AG04450 (cell line): Measurements from ENCODE around the gene DPH1. TPM values are rescaled to one million over a fixed set of nuclear protein-coding genes. Genes with fewer than 3 reads are reported as not detected.

ENCODE experiments used
- CTCF ChIA-PET: fragments of 300-600, 350-600 bp; formaldehyde crosslinking; extraction: SDS; loops from one replicate; lab custom pipeline; 2022; ENCODE audit warnings: antibody characterized with exemption, inconsistent platforms; lab: Charles Lee
- POLR2A ChIA-PET: fragments of 350-600 bp; formaldehyde crosslinking; extraction: SDS; loops from one replicate; lab custom pipeline; 2021; ENCODE audit warnings: antibody characterized with exemption, inconsistent platforms; lab: Yijun Ruan, JAX
- DNase-seq: peaks from one replicate; pipeline ENCODE4 v3.0.0-alpha.2; 2011; ENCODE audit warnings: low read depth, low spot score
- H3K27ac ChIP-seq: one replicate; pipeline ENCODE4 v1.5.1; 2012; ENCODE audit warnings: low read depth, low read length, control low read depth
- H3K27me3 ChIP-seq: one replicate; pipeline ENCODE4 v1.6.0; 2012; ENCODE audit warnings: low read length; ENCODE audit not compliant: control insufficient read depth, insufficient read depth
- H3K4me3 ChIP-seq: 2 replicates; pipeline ENCODE4 v1.5.1; 2011; ENCODE audit warnings: mild to moderate bottlenecking, low read depth, low read length, control low read depth
- H3K9me3 ChIP-seq: 2 replicates; pipeline ENCODE4 v1.5.1; 2012; ENCODE audit warnings: low read length; ENCODE audit not compliant: control insufficient read depth, insufficient read depth
- CTCF ChIP-seq: IDR thresholded peaks from 2 replicates; pipeline ENCODE4 v1.5.1; 2011; ENCODE audit warnings: low read depth, low read length, control low read depth, inconsistent platforms
- polyA plus RNA-seq: library from polyadenylated mRNA; depleted of rRNA; stranded (reverse); fragments of >200 nt; gene quantifications from 2 replicates; pipeline ENCODE4 v1.2.3, GENCODE V29; 2011

The DPH1 gene
- polyA plus RNA-seq, 1 experiment, result 25.3 TPM

DNA sequence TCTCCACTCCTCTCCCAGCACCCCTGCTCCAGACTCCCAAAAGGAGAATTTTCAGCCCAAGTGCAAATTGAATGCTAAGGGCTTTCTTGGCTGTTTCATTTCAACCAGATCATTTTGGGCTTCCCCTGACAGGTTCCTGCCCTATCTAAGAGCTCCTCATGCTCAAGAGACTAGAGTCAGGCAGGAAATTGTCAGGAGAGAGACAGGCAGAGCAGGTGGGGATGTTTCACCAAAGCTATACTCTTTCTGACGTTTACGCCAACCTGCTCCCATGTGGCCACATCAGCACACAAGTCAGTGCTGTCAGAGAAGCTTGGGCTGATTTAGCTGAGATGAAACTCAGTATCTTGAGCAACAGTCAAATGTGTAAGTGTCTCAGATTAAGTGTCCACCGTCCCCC, 56.4 kb downstream of the DPH1 start:
- no peaks in the 10 kb centered on the region for H3K27me3 ChIP-seq
- CTCF ChIA-PET, result interaction anchor here (1.1 to 1.2 kb wide), 2 partner anchors 9 to 197 kb away, joined by 3 read pairs; no protein-coding TSS in a partner anchor
- TF ChIP-seq CTCF, result no peak
- no peaks in the 10 kb centered on the region for H3K9me3 ChIP-seq
- POLR2A ChIA-PET, result no interaction called here
- H3K4me3 ChIP-seq, result no peak overlapping the region
- no peak overlapping the region for H3K27ac ChIP-seq
- DNase-seq, result no peak

DNA sequence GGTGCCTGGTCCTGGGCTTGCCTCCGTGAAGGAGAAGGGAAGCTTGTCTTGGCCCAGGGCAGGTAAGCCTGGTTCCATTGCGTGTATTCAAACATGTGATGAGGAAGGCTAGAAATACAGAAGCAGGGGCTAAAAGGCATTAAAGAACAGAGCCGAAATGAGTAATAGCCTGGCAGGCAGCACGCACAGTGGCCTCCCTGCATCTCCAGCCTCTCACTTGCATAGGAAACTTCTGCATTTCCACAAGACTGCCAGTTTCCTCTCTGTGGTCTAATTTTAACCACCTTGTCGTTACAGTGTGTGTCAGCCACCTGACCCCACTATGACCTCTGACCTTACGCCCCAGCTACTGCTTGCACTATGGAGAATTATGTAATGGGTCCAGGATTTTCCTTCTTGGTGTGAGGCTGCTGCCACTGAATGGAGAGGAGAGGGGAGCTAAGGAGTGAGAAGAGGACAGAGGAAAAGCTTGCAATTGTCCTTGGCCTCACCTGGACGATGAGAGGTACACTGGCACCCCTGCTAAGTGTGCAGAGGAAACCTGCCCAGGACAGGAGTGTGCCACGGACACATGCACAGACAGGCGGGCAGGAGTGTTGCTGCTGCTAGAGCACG, 57.8 kb downstream of the DPH1 start:
- no peak overlapping the region for H3K4me3 ChIP-seq
- H3K27ac ChIP-seq, result no peak overlapping the region
- no peak for TF ChIP-seq CTCF
- DNase-seq, result no peak
- POLR2A ChIA-PET, result no interaction called here
- no peaks in the 10 kb centered on the region for H3K27me3 ChIP-seq
- CTCF ChIA-PET, result no interaction called here
- H3K9me3 ChIP-seq, result no peaks in the 10 kb centered on the region

DNA sequence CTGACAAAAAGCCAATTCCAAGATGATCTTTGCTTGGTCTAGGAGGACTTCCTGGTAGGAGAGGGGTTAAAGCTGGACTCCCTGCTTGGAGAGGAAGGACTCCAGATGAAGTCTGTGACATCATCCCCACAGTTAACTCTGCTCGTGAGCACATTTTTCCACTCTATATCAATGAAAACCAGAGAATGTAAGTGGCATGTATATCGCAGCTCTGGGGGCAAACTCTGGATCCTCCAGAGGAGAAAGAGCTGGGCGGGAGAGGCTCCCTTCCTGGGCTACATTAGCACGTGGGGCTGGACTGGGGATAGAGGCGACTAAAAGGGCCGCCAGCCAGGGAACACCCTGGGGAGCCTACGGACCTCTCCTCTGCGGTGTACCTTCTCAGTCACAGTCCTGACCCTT, 59.1 kb downstream of the DPH1 start:
- Histone ChIP-seq H3K4me3 (peak overlapping the region; percentile 37), H3K27ac (peak overlapping the region; percentile 82), H3K9me3 (no peaks in the 10 kb centered on the region), H3K27me3 (no peaks in the 10 kb centered on the region)
- ChIA-PET POLR2A (interaction anchor here (0.8 to 1.7 kb wide), 3 partner anchors 14 to 31 kb away, joined by 3 to 4 read pairs (median 3); no protein-coding TSS in a partner anchor), CTCF (interaction anchor here (0.7 to 0.8 kb wide), 2 partner anchors 21 to 156 kb away, joined by 3 read pairs; no protein-coding TSS in a partner anchor)
- no peak for DNase-seq
- no peak for TF ChIP-seq CTCF

DNA sequence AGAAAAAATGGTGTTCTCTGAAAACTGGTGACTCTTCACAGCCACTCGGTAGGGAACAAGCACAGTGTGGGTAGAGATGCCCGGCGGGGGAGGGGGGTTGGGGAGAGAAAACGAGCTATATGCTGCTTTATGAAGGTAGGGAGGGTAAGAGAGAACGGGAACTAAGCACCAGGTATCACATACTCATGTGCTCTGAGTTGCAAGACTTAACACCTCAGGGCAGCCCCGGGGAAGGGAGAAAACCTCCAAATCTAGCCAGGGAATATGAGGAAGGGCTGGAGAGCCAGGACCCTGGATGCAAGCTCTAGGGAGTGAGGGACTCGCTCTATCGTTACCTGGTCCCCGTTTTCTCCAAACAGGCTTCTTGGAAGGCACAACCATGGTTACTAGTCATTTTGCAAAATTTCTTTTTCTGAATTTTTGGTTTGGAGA, 60.3 kb downstream of the DPH1 start:
- no peak overlapping the region for H3K4me3 ChIP-seq
- H3K27me3 ChIP-seq, result no peaks in the 10 kb centered on the region
- TF ChIP-seq CTCF, result no peak
- no peak for DNase-seq
- POLR2A ChIA-PET, result interaction anchor here (0.7 to 1.7 kb wide), 4 partner anchors 13 to 213 kb away, joined by 3 to 9 read pairs (median 4); partner anchors contain the start of genes SMG6 and SRR
- H3K9me3 ChIP-seq, result no peaks in the 10 kb centered on the region
- CTCF ChIA-PET, result interaction anchor here (0.7 to 2.3 kb wide), 6 partner anchors 22 to 277 kb away, joined by 3 to 13 read pairs (median 3); no protein-coding TSS in a partner anchor
- H3K27ac ChIP-seq, result no peak overlapping the region
